NCI-H2196 treated with DMSO at 0.1 percent for 48 hours (cell line): ENCODE data around the gene CHRNA4.
A peak's percentile ranks its signal among the peaks of the same experiment; 100 is the strongest.

ENCODE experiments used
- DNase-seq: peaks from one replicate; lab custom pipeline; 2025; ENCODE audit not compliant: unreplicated experiment; lab: John Stamatoyannopoulos, UW

CHRNA4 gene

GRCh38 chr20:63363981-63364561, 2.9 kb upstream of the CHRNA4 start:
- no peak for DNase-seq

GRCh38 chr20:63363013-63363957, 2.1 kb upstream of the CHRNA4 start:
- DNase-seq: no peak

- no peak for DNase-seq
Observed at GRCh38 chr20:63362436-63363009, 1.4 kb upstream of the CHRNA4 start.

GRCh38 chr20:63361519-63362435, 628 bp upstream of the CHRNA4 start:
- DNase-seq: no peak

- no peak for DNase-seq
Observed at GRCh38 chr20:63359937-63360849, 956 bp downstream of the CHRNA4 start.

- DNase-seq: no peak
Observed at GRCh38 chr20:63359164-63359934, 1.8 kb downstream of the CHRNA4 start.

GRCh38 chr20:63357921-63358905, 2.9 kb downstream of the CHRNA4 start:
- peak; percentile 89 for DNase-seq

GRCh38 chr20:63356931-63357879, 3.9 kb downstream of the CHRNA4 start:
- DNase-seq: no peak

- no peak for DNase-seq
Observed at GRCh38 chr20:63356511-63356910, 4.6 kb downstream of the CHRNA4 start.

- no peak for DNase-seq
Observed at GRCh38 chr20:63355781-63356295, 5.3 kb downstream of the CHRNA4 start.

- DNase-seq: no peak
Observed at GRCh38 chr20:63354636-63355350, 6.4 kb downstream of the CHRNA4 start.

GRCh38 chr20:63352811-63353221, 8.3 kb downstream of the CHRNA4 start:
- DNase-seq: no peak

GRCh38 chr20:63351811-63352591, 9.1 kb downstream of the CHRNA4 start:
- peak; percentile 69 for DNase-seq

- no peak for DNase-seq
Observed at GRCh38 chr20:63351326-63351700, 9.8 kb downstream of the CHRNA4 start.

- no peak for DNase-seq
Observed at GRCh38 chr20:63350597-63351325, 10.4 kb downstream of the CHRNA4 start.
